ENCODE results near the gene TFE3. TPM values are rescaled to one million over a fixed set of nuclear protein-coding genes. Genes with fewer than 3 reads are reported as not detected.

The TFE3 gene
- total RNA-seq, 6 experiments from 2014 or later = 76.6 to 89.1 (median 83.9) TPM

DNA sequence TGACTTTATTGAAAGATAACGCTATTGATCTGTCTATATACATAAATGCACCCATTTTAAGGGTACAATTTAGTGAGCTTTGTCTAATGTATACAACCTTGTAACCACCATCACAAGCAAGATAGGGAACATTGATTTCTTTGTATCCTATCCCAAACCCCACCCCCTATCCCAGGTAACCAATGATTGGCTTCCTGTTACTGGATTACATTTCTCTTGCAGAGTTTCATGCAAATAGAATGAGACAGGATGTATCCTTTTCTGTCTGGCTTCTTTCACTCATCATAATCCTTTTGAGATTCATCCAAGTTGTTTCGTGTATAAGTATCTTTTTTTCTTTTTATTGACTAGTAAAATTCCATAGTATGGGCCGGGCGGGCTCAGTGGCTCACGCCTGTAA, 39.5 kb downstream of the TFE3 start:
- H3K27ac Mint-ChIP-seq = no peak overlapping the region
- no peaks in the 10 kb centered on the region for H3K9me3 Mint-ChIP-seq
- H3K36me3 Mint-ChIP-seq (ENCODE audit: low read depth) = peaks cover under 1% of the 10 kb centered on the region; the same call in 1 of the 2 replicates
- DNase-seq = no peak
- TF ChIP-seq, protein P1, sequence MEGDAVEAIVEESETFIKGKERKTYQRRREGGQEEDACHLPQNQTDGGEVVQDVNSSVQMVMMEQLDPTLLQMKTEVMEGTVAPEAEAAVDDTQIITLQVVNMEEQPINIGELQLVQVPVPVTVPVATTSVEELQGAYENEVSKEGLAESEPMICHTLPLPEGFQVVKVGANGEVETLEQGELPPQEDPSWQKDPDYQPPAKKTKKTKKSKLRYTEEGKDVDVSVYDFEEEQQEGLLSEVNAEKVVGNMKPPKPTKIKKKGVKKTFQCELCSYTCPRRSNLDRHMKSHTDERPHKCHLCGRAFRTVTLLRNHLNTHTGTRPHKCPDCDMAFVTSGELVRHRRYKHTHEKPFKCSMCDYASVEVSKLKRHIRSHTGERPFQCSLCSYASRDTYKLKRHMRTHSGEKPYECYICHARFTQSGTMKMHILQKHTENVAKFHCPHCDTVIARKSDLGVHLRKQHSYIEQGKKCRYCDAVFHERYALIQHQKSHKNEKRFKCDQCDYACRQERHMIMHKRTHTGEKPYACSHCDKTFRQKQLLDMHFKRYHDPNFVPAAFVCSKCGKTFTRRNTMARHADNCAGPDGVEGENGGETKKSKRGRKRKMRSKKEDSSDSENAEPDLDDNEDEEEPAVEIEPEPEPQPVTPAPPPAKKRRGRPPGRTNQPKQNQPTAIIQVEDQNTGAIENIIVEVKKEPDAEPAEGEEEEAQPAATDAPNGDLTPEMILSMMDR (IDR thresholded peaks at IDR 0.05) = no peak
- no peaks in the 10 kb centered on the region for H3K27me3 Mint-ChIP-seq (ENCODE audit: insufficient read depth)
- peak overlapping the region; percentile 36; the same call in 1 of the 2 replicates for H3K4me3 Mint-ChIP-seq
- H3K4me1 Mint-ChIP-seq (ENCODE audit: low read depth) = peaks cover 12% of the 10 kb centered on the region

DNA sequence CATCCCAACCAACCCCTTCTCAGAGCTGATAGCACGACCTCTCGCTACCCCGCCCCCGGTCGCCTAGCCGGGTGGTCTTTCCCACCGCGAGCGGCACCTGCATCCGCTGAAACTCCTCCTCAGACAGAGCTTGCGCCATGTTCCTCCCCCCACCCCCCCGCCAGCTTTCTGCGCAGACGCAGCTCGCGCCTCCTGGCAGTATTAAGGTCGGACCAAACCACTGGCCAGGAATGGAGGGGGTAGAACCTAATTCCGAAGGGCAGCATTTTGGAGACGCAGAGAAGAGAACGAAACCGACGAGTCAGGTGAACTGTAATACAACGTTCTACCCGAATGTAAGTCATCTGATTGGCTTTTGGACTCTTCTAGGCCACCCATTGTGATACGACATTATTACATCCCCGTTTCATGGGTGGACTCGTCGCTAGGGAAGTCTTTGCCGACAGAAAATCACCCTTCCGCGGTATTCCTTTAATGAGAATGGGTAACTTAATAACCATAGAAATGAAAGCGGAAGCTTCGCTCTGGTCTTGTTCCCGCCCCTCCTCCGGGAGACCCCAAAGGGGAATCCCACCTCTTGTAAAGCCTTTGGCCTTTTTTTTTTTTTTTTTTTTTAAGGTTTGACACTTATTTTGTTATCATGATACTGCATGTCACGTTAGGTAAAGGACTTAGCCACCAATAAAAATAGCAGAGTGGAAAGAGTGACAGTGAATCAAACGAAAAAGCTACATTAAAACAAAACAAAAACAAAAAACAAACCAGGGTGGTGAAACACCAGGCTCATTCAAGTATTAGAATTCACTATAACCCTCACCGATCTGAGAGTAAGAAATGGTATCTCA, 40.8 kb downstream of the TFE3 start, which contains the start of gene GRIPAP1:
Gene GRIPAP1, minus strand, starts transcription at position 174 of the 845 bp plus-strand sequence. Its CDS starts 35 bp downstream, at position 139.
- peak; percentile 72 for DNase-seq
- Mint-ChIP-seq H3K4me3 (peak within 1 kb of the TSS; percentile 100), H3K27ac (peak within 1 kb of the TSS; percentile 96), H3K9me3 (no peaks in the 10 kb centered on the region), H3K36me3 (ENCODE audit: low read depth) (peaks cover 14% of the 10 kb centered on the region; the same call in 1 of the 2 replicates), H3K4me1 (ENCODE audit: low read depth) (peaks cover 12% of the 10 kb centered on the region), H3K27me3 (ENCODE audit: insufficient read depth) (no peaks in the 10 kb centered on the region; the same call in 1 of the 2 replicates)
- TF ChIP-seq, protein P1 (IDR thresholded peaks at IDR 0.05) = no peak

DNA sequence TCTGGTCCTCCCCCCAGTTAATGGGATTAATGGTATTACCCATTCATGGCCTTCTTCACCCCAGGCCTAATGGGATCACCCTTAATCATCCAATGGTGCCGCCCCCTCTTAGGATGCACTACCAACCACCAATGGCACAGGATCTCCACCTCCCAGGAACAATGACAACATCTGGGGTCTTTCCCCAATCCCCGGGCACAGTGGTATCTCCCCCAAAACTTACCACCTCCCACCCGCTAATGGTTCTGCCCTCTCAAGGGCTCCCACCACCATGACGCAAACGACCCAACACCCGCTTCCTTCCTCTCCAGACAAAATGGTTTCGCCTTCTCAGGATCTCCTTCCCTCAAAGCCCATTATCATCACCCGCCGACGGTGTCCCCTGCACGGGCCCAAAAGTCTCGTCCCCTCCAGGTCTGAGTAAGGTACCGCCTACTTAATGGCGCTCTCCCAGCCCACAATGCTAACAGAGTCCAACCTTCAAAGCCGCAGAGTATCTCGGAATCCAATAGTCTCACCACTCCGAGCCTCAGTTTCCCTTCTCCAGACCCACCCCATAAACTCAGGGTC, 41.6 kb downstream of the TFE3 start:
- TF ChIP-seq, protein P1 (IDR thresholded peaks at IDR 0.05) = no peak
- Mint-ChIP-seq H3K4me3 (peak overlapping the region; percentile 100), H3K27me3 (ENCODE audit: insufficient read depth) (no peaks in the 10 kb centered on the region; the same call in 1 of the 2 replicates), H3K36me3 (ENCODE audit: low read depth) (peaks cover 21% of the 10 kb centered on the region; the same call in 1 of the 2 replicates), H3K9me3 (no peaks in the 10 kb centered on the region), H3K4me1 (ENCODE audit: low read depth) (peaks cover 12% of the 10 kb centered on the region), H3K27ac (peak overlapping the region; percentile 96)
- peak; percentile 9 for DNase-seq

DNA sequence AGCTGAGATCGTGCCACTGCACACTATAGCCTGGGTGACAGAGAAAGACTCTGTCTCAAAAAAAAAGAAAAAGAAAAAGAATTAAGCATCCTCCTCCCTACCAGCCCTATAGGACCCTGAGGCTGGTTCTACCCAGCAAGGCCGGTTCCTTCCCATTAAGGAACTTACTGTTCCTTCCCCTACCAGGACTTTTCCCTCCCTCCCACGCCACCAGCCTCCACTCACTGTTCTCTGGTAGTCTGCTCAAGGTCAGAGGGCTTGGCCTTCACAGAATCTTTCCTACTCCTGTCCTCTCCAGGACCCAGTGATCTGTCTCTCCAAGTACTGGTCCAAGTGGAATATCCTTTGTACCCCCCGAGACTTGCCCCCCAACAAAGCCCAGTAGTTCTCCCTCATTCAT, 42.5 kb downstream of the TFE3 start:
- Mint-ChIP-seq H3K4me3 (no peak overlapping the region), H3K9me3 (no peaks in the 10 kb centered on the region), H3K36me3 (ENCODE audit: low read depth) (peaks cover 23% of the 10 kb centered on the region; the same call in 1 of the 2 replicates), H3K27me3 (ENCODE audit: insufficient read depth) (no peaks in the 10 kb centered on the region; the same call in 1 of the 2 replicates), H3K27ac (no peak overlapping the region), H3K4me1 (ENCODE audit: low read depth) (peaks cover 12% of the 10 kb centered on the region)
- DNase-seq = no peak
- TF ChIP-seq, protein P1 (IDR thresholded peaks at IDR 0.05) = no peak

DNA sequence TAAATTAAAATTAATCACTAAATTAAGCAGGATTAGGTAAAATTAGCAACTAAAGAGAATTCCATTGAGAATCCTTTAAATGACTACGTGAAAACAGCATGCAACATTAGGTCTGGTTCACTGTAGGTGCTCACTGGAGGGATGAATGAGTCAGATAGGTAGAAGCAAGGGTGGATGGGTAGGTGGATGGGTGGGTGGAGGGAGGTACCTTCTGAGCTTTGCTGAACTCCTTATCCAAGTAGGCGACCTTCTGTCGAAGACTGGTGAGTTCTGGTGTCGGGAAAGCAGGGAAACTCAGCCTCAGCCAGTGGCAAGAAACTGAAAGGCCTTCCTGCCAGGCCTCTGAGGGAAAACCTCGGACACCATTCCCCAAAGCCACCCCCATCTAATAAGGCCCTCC, 44.1 kb downstream of the TFE3 start:
- H3K4me3 Mint-ChIP-seq = no peak overlapping the region
- no peaks in the 10 kb centered on the region; the same call in 1 of the 2 replicates for H3K27me3 Mint-ChIP-seq (ENCODE audit: insufficient read depth)
- TF ChIP-seq, protein P1 (IDR thresholded peaks at IDR 0.05) = no peak
- H3K4me1 Mint-ChIP-seq (ENCODE audit: low read depth) = peaks cover 12% of the 10 kb centered on the region
- no peak overlapping the region for H3K27ac Mint-ChIP-seq
- H3K9me3 Mint-ChIP-seq = no peaks in the 10 kb centered on the region
- no peak for DNase-seq
- peaks cover 29% of the 10 kb centered on the region; the same call in 1 of the 2 replicates for H3K36me3 Mint-ChIP-seq (ENCODE audit: low read depth)
